HuH-7.5 (cell line): Measurements from ENCODE around the gene ACTG1.

Experiments used
- DNase-seq: peaks from one replicate; pipeline ENCODE4 v3.0.0; 2011; ENCODE audit warnings: low spot score

ACTG1 gene

GRCh38 chr17:81464586-81464985 lies 48.0 kb downstream of the ACTG1 start:
- no peak for DNase-seq

GRCh38 chr17:81463506-81463905 lies 49.1 kb downstream of the ACTG1 start:
- no peak for DNase-seq

GRCh38 chr17:81462506-81463125 lies 50.0 kb downstream of the ACTG1 start:
- DNase-seq: no peak

- DNase-seq: no peak
These were observed 50.7 kb downstream of the ACTG1 start for GRCh38 chr17:81461607-81462500.

- DNase-seq: no peak
These were observed 51.6 kb downstream of the ACTG1 start for GRCh38 chr17:81460856-81461460.
